Measurements from ENCODE around the gene TRIM33. TPM values are rescaled to one million over a fixed set of nuclear protein-coding genes. Genes with fewer than 3 reads are reported as not detected.

The TRIM33 gene
- total RNA-seq, 4 donors from 2014 or later = 50.8 to 68.2 (median 53.4) TPM

DNA sequence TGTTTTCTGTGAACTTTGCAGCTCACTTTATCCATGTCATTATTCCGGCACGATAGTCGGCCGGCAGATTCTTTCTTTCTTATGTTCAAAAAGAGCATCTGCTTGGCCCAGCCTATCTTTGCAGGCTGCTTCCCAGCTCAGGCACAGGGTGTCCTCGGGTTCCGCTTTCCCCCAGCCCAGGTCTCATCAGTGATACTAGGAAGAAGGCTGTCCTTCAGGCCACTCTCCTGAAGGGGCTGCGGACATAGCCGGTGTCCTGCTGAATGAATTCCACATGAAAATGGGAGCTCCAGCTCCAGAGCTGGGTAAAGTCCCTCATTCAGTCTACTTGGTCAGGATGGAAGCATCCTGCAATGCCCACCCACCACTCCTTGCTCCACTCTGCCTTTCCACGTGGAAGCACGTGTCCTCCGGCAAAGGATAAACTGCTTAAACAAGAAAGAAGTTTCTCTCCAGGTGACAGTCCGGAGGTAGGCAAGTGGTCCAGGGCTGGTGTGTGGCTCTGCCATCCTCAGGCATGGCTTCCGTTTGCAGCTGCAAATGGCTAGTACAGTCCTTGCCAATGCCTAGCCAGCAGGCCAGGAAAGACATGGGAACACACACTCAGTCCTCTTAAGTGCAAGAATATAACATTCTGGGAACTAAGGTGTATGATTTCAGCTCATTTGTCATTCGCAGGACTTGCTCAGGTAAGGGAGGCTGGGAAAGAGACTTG, 161.0 kb downstream of the TRIM33 start:
- no peak for TF ChIP-seq EP300 (IDR thresholded peaks at IDR 0.05)
- TF ChIP-seq, protein P1, sequence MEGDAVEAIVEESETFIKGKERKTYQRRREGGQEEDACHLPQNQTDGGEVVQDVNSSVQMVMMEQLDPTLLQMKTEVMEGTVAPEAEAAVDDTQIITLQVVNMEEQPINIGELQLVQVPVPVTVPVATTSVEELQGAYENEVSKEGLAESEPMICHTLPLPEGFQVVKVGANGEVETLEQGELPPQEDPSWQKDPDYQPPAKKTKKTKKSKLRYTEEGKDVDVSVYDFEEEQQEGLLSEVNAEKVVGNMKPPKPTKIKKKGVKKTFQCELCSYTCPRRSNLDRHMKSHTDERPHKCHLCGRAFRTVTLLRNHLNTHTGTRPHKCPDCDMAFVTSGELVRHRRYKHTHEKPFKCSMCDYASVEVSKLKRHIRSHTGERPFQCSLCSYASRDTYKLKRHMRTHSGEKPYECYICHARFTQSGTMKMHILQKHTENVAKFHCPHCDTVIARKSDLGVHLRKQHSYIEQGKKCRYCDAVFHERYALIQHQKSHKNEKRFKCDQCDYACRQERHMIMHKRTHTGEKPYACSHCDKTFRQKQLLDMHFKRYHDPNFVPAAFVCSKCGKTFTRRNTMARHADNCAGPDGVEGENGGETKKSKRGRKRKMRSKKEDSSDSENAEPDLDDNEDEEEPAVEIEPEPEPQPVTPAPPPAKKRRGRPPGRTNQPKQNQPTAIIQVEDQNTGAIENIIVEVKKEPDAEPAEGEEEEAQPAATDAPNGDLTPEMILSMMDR (IDR thresholded peaks at IDR 0.05) = no peak
- no peak for TF ChIP-seq POLR2A (IDR thresholded peaks at IDR 0.05)
- 86 to 87% methylated on average over 14 of the region's 14 CpGs for WGBS, 2 donors
- no peak for DNase-seq (ENCODE audit: low spot score in 2 of 2)

GRCh38 chr1:114347431-114348209, 163.4 kb downstream of the TRIM33 start:
- Histone ChIP-seq H3K27ac (no peak overlapping the region), H3K27me3 (no peaks in the 10 kb centered on the region), H3K4me3 (no peak overlapping the region), H3K36me3 (no peaks in the 10 kb centered on the region), H3K4me1 (peaks cover 0 to 15% (median 8%) of the 10 kb centered on the region in 4 donors), H3K9me3 (no peaks in the 10 kb centered on the region)
- 91 to 92% methylated on average over 9 of the region's 9 CpGs for WGBS, 2 donors
- DNase-seq (ENCODE audit: low spot score in 2 of 2) = no peak
- TF ChIP-seq, protein P1 (IDR thresholded peaks at IDR 0.05) = no peak
- TF ChIP-seq EP300 (IDR thresholded peaks at IDR 0.05) (no peak), POLR2A (IDR thresholded peaks at IDR 0.05) (no peak)

More for the DNA sequence above, 161.0 kb downstream of the TRIM33 start:
- Histone ChIP-seq H3K4me3 (no peak overlapping the region), H3K27ac (no peak overlapping the region), H3K9me3 (no peaks in the 10 kb centered on the region), H3K27me3 (no peaks in the 10 kb centered on the region), H3K36me3 (no peaks in the 10 kb centered on the region), H3K4me1 (peaks cover 0 to 28% (median 8%) of the 10 kb centered on the region in 4 donors)

- TF ChIP-seq, protein P1 (IDR thresholded peaks at IDR 0.05) = peak; percentile 100
- TF ChIP-seq POLR2A (IDR thresholded peaks at IDR 0.05) (peak in 1 of 2 donors; percentile 20), EP300 (IDR thresholded peaks at IDR 0.05) (peak in 1 of 2 donors; percentile 73)
- Histone ChIP-seq H3K27me3 (no peaks in the 10 kb centered on the region), H3K9me3 (no peaks in the 10 kb centered on the region), H3K4me1 (peaks cover 0 to 13% (median 8%) of the 10 kb centered on the region in 4 donors), H3K4me3 (peak overlapping the region; percentile 36 to 59 (median 48)), H3K36me3 (no peaks in the 10 kb centered on the region), H3K27ac (peak overlapping the region; percentile 72 to 90 (median 84))
- peak; percentile 92 to 97 for DNase-seq (ENCODE audit: low spot score in 2 of 2)
- WGBS, 2 donors = 1 to 3% methylated on average over 22 to 31 of the region's 33 CpGs
Observed at GRCh38 chr1:114346480-114347029, 164.4 kb downstream of the TRIM33 start.

DNA sequence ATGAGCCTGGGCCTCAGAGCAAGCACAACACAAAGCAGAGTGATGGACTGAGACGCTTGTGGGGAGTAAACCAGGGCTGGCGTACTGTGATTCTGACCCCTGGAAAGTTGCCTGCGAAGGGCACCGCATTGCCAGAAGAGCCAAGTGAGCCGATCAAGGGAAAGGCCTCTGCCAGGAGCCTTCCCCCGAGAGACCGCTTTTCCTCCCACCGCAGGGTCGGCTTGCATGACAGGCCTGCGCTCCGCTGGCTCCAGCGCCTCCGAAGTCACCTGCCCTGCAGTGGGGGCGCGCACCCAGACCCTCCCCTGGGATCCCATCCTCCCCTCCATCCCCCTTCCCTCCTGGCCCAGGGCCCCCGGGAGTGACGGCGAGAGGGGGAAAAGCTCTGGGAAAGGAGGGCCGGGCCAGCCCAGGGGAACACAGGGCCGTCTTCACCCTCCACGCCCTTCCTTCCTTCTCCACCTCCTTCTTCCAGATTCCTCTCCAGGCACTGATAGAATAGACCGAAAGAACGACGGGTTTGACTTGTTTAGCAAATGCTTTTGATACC, 165.0 kb downstream of the TRIM33 start:
- no peaks in the 10 kb centered on the region for H3K36me3 ChIP-seq
- peaks cover 0 to 13% (median 8%) of the 10 kb centered on the region in 4 donors for H3K4me1 ChIP-seq
- H3K4me3 ChIP-seq = peak overlapping the region; percentile 36 to 59 (median 48)
- H3K27me3 ChIP-seq = no peaks in the 10 kb centered on the region
- TF ChIP-seq POLR2A (IDR thresholded peaks at IDR 0.05) (no peak), EP300 (IDR thresholded peaks at IDR 0.05) (no peak)
- TF ChIP-seq, protein P1 (IDR thresholded peaks at IDR 0.05) = no peak
- 8 to 17% methylated on average over 18 to 24 of the region's 24 CpGs for WGBS, 2 donors
- no peaks in the 10 kb centered on the region for H3K9me3 ChIP-seq
- peak overlapping the region; percentile 72 to 90 (median 84) for H3K27ac ChIP-seq
- no peak for DNase-seq (ENCODE audit: low spot score in 2 of 2)

All from tibial nerve (tissue), 4 donors.